Activated effector memory CD4-positive, alpha-beta T cell treated with anti-CD3 and anti-CD28 coated beads, Interleukin-2, amount 50 U/mL, for 16 hours (primary cell): Measurements from ENCODE around the gene PRR20G.

Source experiments
- DNase-seq: peaks from one replicate; pipeline ENCODE4 v3.0.0-alpha.2; 2020

Gene PRR20G

GRCh38 chr3:127262533-127262932, 25.3 kb downstream of the PRR20G start:
- DNase-seq, result no peak

GRCh38 chr3:127261925-127262324, 25.9 kb downstream of the PRR20G start:
- no peak for DNase-seq

- DNase-seq, result no peak
Measured at GRCh38 chr3:127260826-127261555, 26.9 kb downstream of the PRR20G start.

GRCh38 chr3:127260416-127260815, 27.4 kb downstream of the PRR20G start:
- DNase-seq, result no peak

- DNase-seq, result no peak
Measured at GRCh38 chr3:127259882-127260281, 28.0 kb downstream of the PRR20G start.

GRCh38 chr3:127258733-127259132, 29.1 kb downstream of the PRR20G start:
- DNase-seq, result no peak

- no peak for DNase-seq
Measured at GRCh38 chr3:127257351-127257750, 30.5 kb downstream of the PRR20G start.

GRCh38 chr3:127256733-127257271, 31.0 kb downstream of the PRR20G start:
- no peak for DNase-seq

GRCh38 chr3:127256138-127256537, 31.7 kb downstream of the PRR20G start:
- DNase-seq, result no peak

- DNase-seq, result no peak
Measured at GRCh38 chr3:127255516-127255915, 32.3 kb downstream of the PRR20G start.

GRCh38 chr3:127254730-127255129, 33.1 kb downstream of the PRR20G start:
- DNase-seq, result no peak

GRCh38 chr3:127254033-127254644, 33.7 kb downstream of the PRR20G start:
- no peak for DNase-seq

- DNase-seq, result no peak
Measured at GRCh38 chr3:127253491-127253890, 34.4 kb downstream of the PRR20G start.

- DNase-seq, result no peak
Measured at GRCh38 chr3:127252446-127252845, 35.4 kb downstream of the PRR20G start.

GRCh38 chr3:127250032-127250431, 37.8 kb downstream of the PRR20G start:
- DNase-seq, result no peak

GRCh38 chr3:127247292-127247691, 40.6 kb downstream of the PRR20G start:
- no peak for DNase-seq

- no peak for DNase-seq
Measured at GRCh38 chr3:127238602-127239001, 49.2 kb downstream of the PRR20G start.

- DNase-seq, result no peak
Measured at GRCh38 chr3:127237835-127238234, 50.0 kb downstream of the PRR20G start.

- DNase-seq, result no peak
Measured at GRCh38 chr3:127235706-127236105, 52.1 kb downstream of the PRR20G start.

GRCh38 chr3:127234778-127235177, 53.1 kb downstream of the PRR20G start:
- no peak for DNase-seq
